Omental fat pad (tissue), 4 donors: Measurements from ENCODE around the gene MRTFA. TPM values are rescaled to one million over a fixed set of nuclear protein-coding genes. Genes with fewer than 3 reads are reported as not detected.

Source experiments
- ATAC-seq: fragments of 150-250 bp; one replicate; pipeline ENCODE4 v1.9.1; 2016; ENCODE audit warnings: mild to moderate bottlenecking, moderate library complexity; ENCODE audit not compliant: low FRiP score
- DNase-seq: peaks from one replicate; pipeline ENCODE4 v3.0.0-alpha.2; 2019; ENCODE audit warnings: low spot score
- CTCF ChIP-seq, 3 donors: fragments of 450-650 bp; IDR thresholded peaks; one replicate each; pipeline ENCODE4 v1.5.1; 2016 to 2017; ENCODE audit warnings: antibody characterized with exemption in 3 of 3, mild to moderate bottlenecking in 3 of 3, moderate library complexity in 2 of 3
- total RNA-seq, 4 donors: library from RNA; depleted of rRNA; stranded (reverse); fragments of >200 nt; gene quantifications; one replicate each; pipeline ENCODE4 v1.1.0, GENCODE V29; 2016

Gene MRTFA
- total RNA-seq, 4 donors from 2014 or later = 36.0 to 76.3 (median 54.7) TPM

- TF ChIP-seq CTCF (IDR thresholded peaks at IDR 0.05) = no peak
- no peak for DNase-seq
- no peak for ATAC-seq
Observed at GRCh38 chr22:40521046-40521445, 115.5 kb downstream of the MRTFA start.

- ATAC-seq (no peak), DNase-seq (no peak)
- TF ChIP-seq CTCF (IDR thresholded peaks at IDR 0.05) = no peak
Observed at GRCh38 chr22:40520562-40520961, 116.0 kb downstream of the MRTFA start.

GRCh38 chr22:40519948-40520331 is 116.6 kb downstream of the MRTFA start:
- TF ChIP-seq CTCF (IDR thresholded peaks at IDR 0.05) = no peak
- ATAC-seq = no peak
- no peak for DNase-seq

- no peak for DNase-seq
- no peak for ATAC-seq
- no peak for TF ChIP-seq CTCF (IDR thresholded peaks at IDR 0.05)
Observed at GRCh38 chr22:40519284-40519947, 117.1 kb downstream of the MRTFA start.

GRCh38 chr22:40518840-40519239 is 117.7 kb downstream of the MRTFA start:
- no peak for TF ChIP-seq CTCF (IDR thresholded peaks at IDR 0.05)
- no peak for ATAC-seq
- no peak for DNase-seq

- DNase-seq = no peak
- TF ChIP-seq CTCF (IDR thresholded peaks at IDR 0.05) = no peak
- ATAC-seq = no peak
Observed at GRCh38 chr22:40517631-40518030, 118.9 kb downstream of the MRTFA start.

- DNase-seq (no peak), ATAC-seq (no peak)
- TF ChIP-seq CTCF (IDR thresholded peaks at IDR 0.05) = no peak
Observed at GRCh38 chr22:40516416-40516815, 120.1 kb downstream of the MRTFA start.
